Measurements from ENCODE around the gene NDFIP2.
"Not testable (repeated sequence)": the region's sequence is repeated elsewhere in the genome, so short reads cannot be mapped to it uniquely, and the experiment has no call there.

NDFIP2 gene

GRCh38 chr13:79591493-79591892 is 110.5 kb downstream of the NDFIP2 start:
- Histone ChIP-seq H3K9ac (ENCODE audit: low read depth, low read length) (no peak overlapping the region), H3K9me3 (ENCODE audit: control insufficient read depth, insufficient read depth, low read length) (peaks cover 2% of the 10 kb centered on the region; the same call in 1 of the 2 replicates), H3K36me3 (ENCODE audit: insufficient read depth, low read length) (no peaks in the 10 kb centered on the region), H3K4me1 (ENCODE audit: insufficient read depth, low read length) (no peaks in the 10 kb centered on the region)

GRCh38 chr13:79593121-79593520 is 112.2 kb downstream of the NDFIP2 start:
- Histone ChIP-seq H3K4me1 (ENCODE audit: insufficient read depth, low read length) (no peaks in the 10 kb centered on the region), H3K9me3 (ENCODE audit: control insufficient read depth, insufficient read depth, low read length) (no peaks in the 10 kb centered on the region), H3K36me3 (ENCODE audit: insufficient read depth, low read length) (no peaks in the 10 kb centered on the region), H3K9ac (ENCODE audit: low read depth, low read length) (no peak overlapping the region)

GRCh38 chr13:79593641-79594275 is 112.8 kb downstream of the NDFIP2 start:
- no peak overlapping the region for H3K9ac ChIP-seq (ENCODE audit: low read depth, low read length)
- no peaks in the 10 kb centered on the region for H3K9me3 ChIP-seq (ENCODE audit: control insufficient read depth, insufficient read depth, low read length)
- H3K4me1 ChIP-seq (ENCODE audit: insufficient read depth, low read length), result no peaks in the 10 kb centered on the region
- no peaks in the 10 kb centered on the region for H3K36me3 ChIP-seq (ENCODE audit: insufficient read depth, low read length)

DNA sequence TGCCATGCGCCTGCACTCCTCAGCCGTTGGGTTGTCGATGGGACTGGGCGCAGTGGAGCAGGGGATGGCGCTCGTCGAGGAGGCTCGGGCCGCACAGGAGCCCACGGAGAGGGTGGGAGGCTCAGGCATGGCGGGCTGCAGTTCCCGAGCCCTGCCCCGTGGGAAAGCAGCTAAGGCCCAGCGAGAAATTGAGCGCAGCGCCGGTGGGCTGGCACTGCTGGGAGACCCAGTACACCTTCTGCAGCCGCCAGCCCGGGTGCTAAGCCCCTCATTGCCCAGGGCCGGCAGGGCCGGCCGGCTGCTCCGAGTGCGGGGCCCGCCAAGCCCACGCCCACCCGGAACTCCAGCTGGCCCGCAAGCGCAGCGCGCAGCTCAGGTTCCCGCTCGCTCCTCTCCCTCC is 119.2 kb downstream of the NDFIP2 start:
- not testable (repeated sequence) for H3K4me1 ChIP-seq (ENCODE audit: insufficient read depth, low read length); H3K9me3 ChIP-seq (ENCODE audit: control insufficient read depth, insufficient read depth, low read length); H3K9ac ChIP-seq (ENCODE audit: low read depth, low read length); H3K36me3 ChIP-seq (ENCODE audit: insufficient read depth, low read length)

- H3K9me3 ChIP-seq (ENCODE audit: control insufficient read depth, insufficient read depth, low read length), result no peaks in the 10 kb centered on the region; the same call in 1 of the 2 replicates
- H3K9ac ChIP-seq (ENCODE audit: low read depth, low read length), result no peak overlapping the region
- H3K36me3 ChIP-seq (ENCODE audit: insufficient read depth, low read length), result no peaks in the 10 kb centered on the region
- H3K4me1 ChIP-seq (ENCODE audit: insufficient read depth, low read length), result no peaks in the 10 kb centered on the region
Observed at GRCh38 chr13:79602936-79603335, 122.0 kb downstream of the NDFIP2 start.

DNA sequence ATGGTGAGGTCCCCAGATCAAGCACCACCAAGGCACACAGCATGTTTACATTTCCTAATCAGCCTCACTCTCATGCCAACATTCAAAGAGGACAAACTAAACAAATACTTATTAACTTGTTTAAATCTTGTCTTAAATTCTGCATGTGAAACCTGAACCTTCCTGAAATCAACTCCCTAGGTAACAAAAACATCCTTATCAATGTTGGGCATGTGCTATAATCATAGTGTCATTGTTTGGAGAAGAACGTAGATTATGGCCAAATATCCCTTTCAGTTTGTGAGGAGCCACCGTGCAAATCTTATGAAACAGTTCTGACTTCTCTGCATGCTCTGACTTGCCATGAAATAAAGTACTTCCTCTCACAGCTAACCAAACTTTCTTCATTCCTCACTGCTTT is 123.8 kb downstream of the NDFIP2 start:
- no peaks in the 10 kb centered on the region; the same call in 1 of the 2 replicates for H3K9me3 ChIP-seq (ENCODE audit: control insufficient read depth, insufficient read depth, low read length)
- H3K36me3 ChIP-seq (ENCODE audit: insufficient read depth, low read length), result no peaks in the 10 kb centered on the region
- no peak overlapping the region for H3K9ac ChIP-seq (ENCODE audit: low read depth, low read length)
- no peaks in the 10 kb centered on the region for H3K4me1 ChIP-seq (ENCODE audit: insufficient read depth, low read length)

Data from ES-I3 (cell line).